Posterior cingulate gyrus (tissue), 11 donors: ENCODE measurements around the gene CREB5.

ENCODE experiments used
- DNase-seq, 10 donors: peaks; one replicate each; pipeline versions ENCODE4 v3.0.0 to v3.0.0-alpha.2; 2020 to 2021; ENCODE audit warnings: mixed read lengths in 3 of 10
- intact Hi-C: fragments of 100-400 bp; cut with DNase I; formaldehyde crosslinking; loops from one replicate; pipeline ENCODE4 v1.15.1; 2023

Gene CREB5

DNA sequence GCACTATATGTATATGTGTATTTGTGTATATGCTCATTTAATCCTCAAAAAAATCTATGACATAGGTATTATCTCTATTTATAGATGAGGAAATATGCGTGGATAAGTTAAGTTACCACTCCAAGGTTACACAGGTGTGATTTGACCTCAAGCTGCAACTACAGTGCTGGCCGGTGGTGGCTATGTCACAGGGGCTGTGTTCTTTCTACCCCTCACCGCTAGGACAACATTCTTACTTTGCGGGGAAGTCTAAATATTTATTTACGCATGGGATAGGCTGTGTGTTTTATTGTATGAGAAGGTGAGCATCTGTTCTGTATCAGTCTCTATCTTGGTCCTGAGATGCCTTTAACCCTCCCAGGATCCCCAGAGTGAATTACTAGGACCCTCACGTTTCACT lies 60.0 kb downstream of the CREB5 start:
- no peak for DNase-seq
- intact Hi-C loops = no loop called here

DNA sequence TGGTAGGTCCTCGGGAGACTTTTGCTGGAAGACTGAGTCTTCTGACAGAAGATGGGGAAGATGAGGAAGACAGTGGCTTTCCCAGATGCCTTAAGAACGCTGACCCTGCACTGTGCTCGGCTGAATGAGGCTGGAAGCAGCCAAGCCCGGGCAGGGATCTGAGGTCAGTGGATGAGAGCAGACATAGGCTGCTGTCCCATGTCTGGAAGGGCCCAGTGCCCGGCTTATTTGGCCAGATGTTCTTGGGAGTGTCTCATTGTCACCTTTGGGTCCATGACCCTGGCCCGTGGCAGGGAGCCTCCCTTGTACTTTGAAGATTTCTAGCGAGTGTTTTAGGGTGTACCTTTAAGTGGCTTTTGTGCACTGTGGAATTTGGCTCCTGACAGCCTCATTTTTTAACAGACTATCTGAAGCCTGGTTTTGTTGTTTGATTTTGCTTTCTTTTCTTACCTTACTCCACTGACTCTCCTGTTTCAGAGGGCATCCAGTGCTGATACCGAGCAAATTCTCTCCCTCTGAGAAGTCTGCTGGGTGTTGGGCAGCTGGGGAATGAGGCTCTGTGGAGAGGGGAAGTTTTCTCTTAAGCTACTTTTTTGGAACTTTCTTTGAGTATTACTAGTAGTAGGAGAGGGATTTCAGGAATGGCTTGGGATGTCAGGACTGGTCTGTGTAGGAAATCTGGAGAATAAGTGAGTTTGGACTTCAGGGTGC lies 61.4 kb downstream of the CREB5 start:
- intact Hi-C loops = no loop called here
- DNase-seq = peak in 3 of 10 donors; percentile 43 to 83 (median 74)

GRCh38 chr7:28474282-28474638 lies 61.9 kb downstream of the CREB5 start:
- DNase-seq = peak in 1 of 10 donors; percentile 48
- intact Hi-C loops = no loop called here

GRCh38 chr7:28474640-28475039 lies 62.3 kb downstream of the CREB5 start:
- DNase-seq = no peak
- intact Hi-C loops = no loop called here

DNA sequence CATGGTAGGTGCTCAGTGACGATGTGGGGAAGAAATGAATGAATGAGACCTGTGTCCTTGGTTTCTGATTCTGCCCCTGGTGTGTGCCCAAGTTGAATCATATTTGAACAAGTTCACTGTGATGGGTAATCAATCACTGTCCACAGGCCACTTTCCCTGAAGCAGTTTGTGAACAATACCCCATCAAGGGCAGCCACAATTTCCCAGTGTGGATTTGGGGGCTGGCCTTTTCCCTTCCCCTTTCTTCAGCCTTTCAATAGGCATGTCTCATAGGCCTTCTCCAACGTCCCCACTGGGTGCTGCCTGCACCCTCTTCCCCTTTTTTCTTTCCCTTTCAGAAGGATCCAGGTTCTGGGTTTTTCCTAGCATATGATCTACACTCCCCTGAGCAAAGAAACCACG lies 64.7 kb downstream of the CREB5 start:
- intact Hi-C loops = no loop called here
- no peak for DNase-seq

DNA sequence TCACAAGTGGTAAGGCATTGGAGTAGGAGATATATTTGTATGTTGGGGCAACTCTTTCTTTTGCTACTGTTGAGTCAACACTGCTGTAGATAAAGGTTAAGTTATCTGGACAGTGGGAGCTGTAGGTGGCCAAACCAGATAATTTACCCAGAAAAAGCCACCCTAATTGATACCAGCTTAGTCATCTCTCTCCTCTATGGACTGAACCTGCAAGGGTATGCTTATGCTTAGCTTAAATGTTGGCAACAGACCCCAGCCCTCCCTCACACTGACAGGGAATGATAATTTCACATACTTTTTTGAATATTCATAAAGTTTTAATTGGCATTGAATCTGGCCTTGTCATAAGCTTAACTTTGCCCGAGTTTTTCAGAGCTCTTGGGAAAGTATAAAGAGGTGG lies 66.3 kb downstream of the CREB5 start:
- no peak for DNase-seq
- intact Hi-C loops = no loop called here

GRCh38 chr7:28479507-28479947 lies 67.2 kb downstream of the CREB5 start:
- intact Hi-C loops = no loop called here
- no peak for DNase-seq

DNA sequence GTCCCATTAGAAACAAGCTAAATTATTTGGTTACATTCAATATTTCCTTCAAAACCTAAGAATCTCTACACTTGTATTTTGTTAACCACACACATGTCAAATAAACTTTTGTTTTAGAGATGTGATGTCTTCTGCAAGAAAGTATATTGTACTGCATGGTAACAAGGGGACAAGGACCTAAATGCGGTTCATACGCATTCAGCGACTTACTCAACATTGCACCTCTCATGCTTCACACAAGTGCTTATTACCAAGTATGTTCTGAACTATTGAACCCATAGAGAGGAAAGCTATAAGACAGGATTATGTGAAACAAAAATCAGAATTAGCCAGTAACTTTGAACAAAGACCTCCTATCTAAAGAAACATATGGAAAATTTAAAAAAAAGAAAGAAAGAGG lies 68.3 kb downstream of the CREB5 start:
- DNase-seq = no peak
- intact Hi-C loops = no loop called here

- DNase-seq = no peak
- intact Hi-C loops = no loop called here
Observed at GRCh38 chr7:28481091-28481926, 69.0 kb downstream of the CREB5 start.

GRCh38 chr7:28483112-28483511 lies 70.8 kb downstream of the CREB5 start:
- DNase-seq = no peak
- intact Hi-C loops = no loop called here

DNA sequence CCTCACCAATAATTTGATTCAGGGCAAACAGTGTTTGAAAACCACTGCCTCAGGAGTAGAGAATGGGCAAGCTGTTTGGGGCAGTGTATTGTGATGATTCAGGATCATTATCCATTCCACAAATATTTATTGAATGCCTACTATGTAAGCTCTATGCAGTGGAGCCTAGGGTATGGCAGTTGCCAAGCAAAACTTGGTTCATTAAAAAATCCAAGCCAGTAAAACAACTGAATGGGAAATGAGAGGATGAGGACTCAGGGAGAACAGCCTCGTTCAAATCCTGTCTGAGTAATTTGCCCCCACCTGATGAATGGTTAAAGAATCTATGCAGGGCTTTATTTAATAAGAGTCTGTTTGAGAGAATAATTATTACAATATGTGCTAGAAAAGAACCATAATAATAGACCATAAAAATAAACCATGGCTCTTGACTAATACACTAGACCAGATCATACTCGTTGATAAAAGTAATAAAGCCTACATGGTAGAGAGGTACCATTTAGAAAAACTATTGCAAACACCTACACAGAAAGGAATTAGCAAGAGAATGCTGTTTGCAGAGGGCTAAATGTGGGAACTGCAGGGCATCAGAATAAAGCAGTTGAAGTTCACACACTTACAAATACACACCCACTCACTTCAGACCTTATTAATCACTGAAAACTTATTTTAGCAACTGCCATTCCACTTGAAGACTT lies 71.7 kb downstream of the CREB5 start:
- DNase-seq = no peak
- intact Hi-C loops = no loop called here

GRCh38 chr7:28484606-28484935 lies 72.3 kb downstream of the CREB5 start:
- intact Hi-C loops = no loop called here
- DNase-seq = no peak

DNA sequence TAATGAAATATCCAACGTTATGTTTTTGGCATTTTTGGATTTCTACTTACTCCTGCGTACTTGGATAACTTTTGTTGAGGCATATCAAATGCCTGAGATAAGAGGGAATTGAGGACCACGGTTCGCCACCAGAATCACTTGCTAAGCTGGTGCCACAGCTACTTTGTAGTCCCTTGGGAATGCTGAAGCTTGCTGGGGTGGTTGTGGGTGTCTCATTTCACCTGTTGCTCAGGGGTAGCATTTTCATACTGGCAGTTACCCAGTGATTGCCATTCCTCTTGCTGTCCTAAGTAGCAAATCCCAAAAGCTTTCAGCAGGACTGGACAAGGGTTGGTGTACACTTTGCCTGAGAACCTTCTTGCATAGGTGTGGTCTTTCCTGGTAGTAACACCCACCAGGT lies 75.2 kb downstream of the CREB5 start:
- intact Hi-C loops = no loop called here
- no peak for DNase-seq

- intact Hi-C loops = no loop called here
- DNase-seq = no peak
Observed at GRCh38 chr7:28488061-28488791, 75.9 kb downstream of the CREB5 start.

DNA sequence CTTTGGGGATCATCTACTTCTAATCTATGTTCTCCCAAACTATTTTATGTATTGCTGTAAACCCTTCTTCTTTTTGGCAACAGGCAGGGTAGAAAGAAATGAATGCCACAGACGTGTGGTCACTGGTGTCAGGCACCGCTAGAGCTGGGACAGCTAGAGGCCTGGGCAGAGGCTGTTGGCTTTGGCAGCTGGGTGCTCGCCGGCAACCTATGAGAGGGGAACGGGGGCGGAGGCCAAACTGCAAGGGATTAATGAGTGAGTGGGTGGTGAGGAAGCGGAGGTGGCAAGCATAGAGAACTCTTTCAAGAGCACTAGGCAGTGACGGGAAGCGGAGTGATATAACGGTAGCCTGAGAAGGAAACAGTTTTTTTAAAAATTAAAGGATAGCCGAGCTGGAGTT lies 78.5 kb downstream of the CREB5 start:
- intact Hi-C loops = no loop called here
- DNase-seq = no peak

GRCh38 chr7:28493477-28493876 lies 81.2 kb downstream of the CREB5 start:
- no peak for DNase-seq
- intact Hi-C loops = no loop called here

DNA sequence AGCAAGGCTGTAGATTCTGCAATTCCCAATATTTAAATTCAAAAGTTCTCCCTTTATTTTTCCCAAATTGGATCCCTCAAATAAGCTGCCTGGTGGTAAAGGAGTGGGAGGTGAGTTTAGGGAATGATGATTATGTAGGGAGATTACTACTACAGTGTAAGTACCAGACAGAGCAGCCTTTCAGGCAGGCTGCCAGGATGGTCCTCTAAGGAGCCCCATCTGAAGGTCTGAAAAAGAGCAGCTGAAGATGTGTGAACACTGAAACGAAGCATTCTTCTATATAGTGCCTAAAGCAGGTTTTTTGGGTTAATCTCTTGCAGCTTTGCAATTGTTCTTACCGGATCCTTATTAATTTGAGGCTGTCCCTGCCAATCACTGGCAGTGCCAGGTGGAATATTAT lies 84.7 kb downstream of the CREB5 start:
- intact Hi-C loops = no loop called here
- no peak for DNase-seq

GRCh38 chr7:28498636-28499035 lies 86.3 kb downstream of the CREB5 start:
- DNase-seq = no peak
- intact Hi-C loops = no loop called here

GRCh38 chr7:28500138-28500537 lies 87.8 kb downstream of the CREB5 start:
- intact Hi-C loops = loop anchor here (10.0 kb wide), 1 partner anchor 125 kb away; no protein-coding TSS in a partner anchor
- no peak for DNase-seq

DNA sequence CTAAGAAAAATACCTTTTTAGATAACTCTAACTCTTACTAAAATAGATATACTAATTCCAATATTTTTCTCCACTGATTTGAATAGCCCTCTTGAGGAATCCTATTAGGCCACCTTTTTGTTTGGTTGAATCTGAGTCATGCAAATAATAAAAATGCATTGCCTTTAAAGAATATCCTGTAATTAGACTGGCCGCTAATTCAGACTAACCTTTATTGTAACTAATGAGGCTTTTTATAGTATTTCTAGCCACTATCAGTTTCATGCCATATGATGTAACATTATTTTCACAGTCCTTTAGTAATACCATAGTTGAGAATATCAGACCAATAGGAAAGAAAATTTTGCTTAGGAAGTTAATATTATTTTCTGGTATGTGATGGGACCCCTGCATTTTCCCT lies 90.1 kb downstream of the CREB5 start:
- DNase-seq = no peak

GRCh38 chr7:28503396-28503795 lies 91.1 kb downstream of the CREB5 start:
- intact Hi-C loops = loop anchor here (10.0 kb wide), 1 partner anchor 121 kb away; no protein-coding TSS in a partner anchor
- no peak for DNase-seq

More for the DNA sequence above, 90.1 kb downstream of the CREB5 start:
- intact Hi-C loops = loop anchor here (10.0 kb wide), 1 partner anchor 122 kb away; no protein-coding TSS in a partner anchor
